Psoas muscle (tissue), 8 donors: ENCODE data around the gene HHIPL1. TPM values are rescaled to one million over a fixed set of nuclear protein-coding genes. Genes with fewer than 3 reads are reported as not detected.

ENCODE experiments used
- ATAC-seq, 4 donors: fragments of 200-7000 bp; cut with Tn5 transposase; one replicate each; pipeline ENCODE4 v1.9.1; 2020; ENCODE audit warnings: moderate library complexity in 3 of 4, mild to moderate bottlenecking in 2 of 4
- DNase-seq, 2 donors: peaks; one replicate each; pipeline ENCODE4 v3.0.0-alpha.2; 2020
- H3K27ac ChIP-seq: fragments of 200-600 bp; one replicate; pipeline ENCODE4 v1.8.0; 2022
- H3K27me3 ChIP-seq, 3 donors: fragments of 200-600 bp in 1 of 3; one replicate each; pipeline versions ENCODE4 v1.6.1 to v1.8.0; 2013 to 2022; ENCODE audit warnings: low read length in 2 of 3, mild to moderate bottlenecking in 2 of 3, moderate library complexity in 1 of 3; ENCODE audit not compliant: insufficient read depth in 3 of 3
- H3K36me3 ChIP-seq, 2 donors: fragments of 200-600 bp in 1 of 2; one replicate each; pipeline versions ENCODE4 v1.6.1 to v1.8.0; 2013 to 2022; ENCODE audit warnings: low read depth in 1 of 2, mild to moderate bottlenecking in 1 of 2, moderate library complexity in 1 of 2; ENCODE audit not compliant: insufficient read depth in 1 of 2
- H3K4me1 ChIP-seq: fragments of 200-600 bp; one replicate; pipeline ENCODE4 v1.8.0; 2022
- H3K4me3 ChIP-seq: fragments of 200-600 bp; one replicate; pipeline ENCODE4 v1.8.0; 2022; ENCODE audit warnings: mild to moderate bottlenecking
- H3K9me3 ChIP-seq: fragments of 200-600 bp; one replicate; pipeline ENCODE4 v1.8.0; 2022
- WGBS, 3 donors: extraction: QIAGEN DNeasy Blood & Tissue Kit; methylation state at CpG; one replicate each; pipeline versions ENCODE4 v1.1.6 to v1.1.7; 2013; 5-methylcytosine and 5-hydroxymethylcytosine counted together
- intact Hi-C, 2 donors: fragments of 100-400 bp; cut with DNase I; formaldehyde crosslinking; loops; one replicate each; pipeline versions ENCODE4 v1.11.0 to v1.14.2; 2022
- polyA plus RNA-seq, 3 donors: library from polyadenylated mRNA; stranded (reverse); fragments of 200-250 nt; gene quantifications; one replicate each; pipeline ENCODE4 v1.2.3, GENCODE V29; 2013
- total RNA-seq, 4 donors: library from RNA; stranded (reverse); fragmentation: NEBNext Ultra II Directional in 2 of 4; extraction: Animal tissue kit (Norgen Biotek cat#: 25700) in 2 of 4; gene quantifications; one replicate each; pipeline versions ENCODE4 v1.2.1 to v1.2.4, GENCODE V29; 2021 to 2023
- TF ChIP-seq, protein P1 (sequence below): fragments of 200-600 bp; IDR thresholded peaks from one replicate; pipeline ENCODE4 v1.8.0; 2022; ENCODE audit warnings: antibody characterized with exemption
- donor health status: healthy with polysubstance abuse.
- donor health status: DM: no; HTN: no; CAD: no; lungs with moderate emphysema.
- donor health status: Bipolar disorder and iron deficiency.
- donor health status: healthy.
- donor health status: DM: yes; HTN: yes; CAD: no.
- donor health status: DM: no; HTN: no; CAD: no.
- donor health status: DM: no; HTN: no; CAD: no.
- donor health status: DM: yes; HTN: yes; CAD: no.

HHIPL1 gene
- total and polyA plus RNA-seq, 7 donors, result 0.12 to 0.86 (median 0.32) TPM

DNA sequence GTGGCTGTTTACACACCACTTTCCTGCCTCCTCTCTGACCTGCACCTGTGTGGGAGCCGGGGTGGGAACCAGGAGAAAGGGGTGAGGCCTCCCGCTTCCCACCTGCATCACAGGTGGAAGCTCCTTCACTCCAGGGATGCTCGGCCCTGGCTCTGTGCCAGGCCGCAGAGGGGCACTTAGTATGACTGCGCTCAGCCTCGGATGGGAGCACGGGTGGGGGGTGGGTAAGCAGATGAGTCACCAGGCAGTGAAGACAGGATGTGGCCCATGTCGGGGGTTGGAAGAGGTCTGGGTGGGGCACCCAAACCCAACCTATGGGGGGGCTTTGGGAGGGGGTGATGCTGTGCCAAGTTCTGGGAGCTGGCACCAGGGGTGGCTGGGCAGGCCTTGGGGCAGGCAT, 31.7 kb downstream of the HHIPL1 start:
- WGBS, 3 donors, result 65 to 79% (median 70%) methylated on average over 7 to 8 of the region's 8 CpGs
- H3K27ac ChIP-seq, result no peak overlapping the region

DNA sequence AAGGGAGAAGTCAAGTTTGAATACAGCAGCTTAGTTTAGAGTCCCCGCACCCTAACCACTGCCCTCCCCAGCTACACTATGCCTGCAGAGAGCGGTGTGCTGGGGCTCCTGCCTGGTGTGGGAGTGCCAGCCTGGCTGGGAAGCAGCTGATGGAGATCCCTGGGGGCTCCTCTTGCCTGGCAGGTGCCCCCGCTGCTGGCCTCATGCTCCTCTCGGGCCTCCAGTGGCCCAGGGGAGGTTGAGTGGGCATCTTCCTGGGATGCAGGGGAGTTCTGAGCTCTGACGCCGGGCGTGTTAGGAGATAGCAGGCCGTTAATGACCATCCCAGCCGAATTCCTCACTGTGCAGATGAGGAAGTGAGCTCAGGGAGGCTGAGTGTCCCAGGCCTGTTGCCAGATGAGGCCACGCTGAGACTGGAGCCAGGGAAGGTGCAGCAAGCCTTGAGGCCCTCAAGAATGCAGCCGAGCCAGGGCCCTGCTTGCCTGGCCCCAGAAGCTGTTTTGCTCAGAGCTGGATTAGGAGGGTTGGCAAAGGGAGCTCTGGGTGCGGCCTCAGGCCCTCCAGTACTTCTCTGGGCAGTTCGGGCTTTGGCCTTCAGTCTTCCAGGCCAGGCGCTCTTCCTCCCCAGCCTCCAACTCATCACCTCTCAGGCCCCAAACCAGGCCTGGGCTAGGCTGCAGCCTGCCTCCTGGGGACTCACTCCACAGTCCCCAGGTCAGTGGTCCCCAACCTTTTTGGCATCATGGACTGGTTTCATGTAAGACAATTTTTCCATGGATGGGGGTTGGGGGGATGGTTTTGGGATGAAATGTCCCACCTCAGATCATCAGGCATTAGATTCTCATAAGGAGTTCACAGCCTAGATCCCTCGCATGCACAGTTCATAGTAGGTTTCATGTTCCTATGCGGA, 32.6 kb downstream of the HHIPL1 start:
- Histone ChIP-seq H3K36me3 (no peaks in the 10 kb centered on the region), H3K4me1 (no peaks in the 10 kb centered on the region), H3K9me3 (no peaks in the 10 kb centered on the region), H3K4me3 (no peak overlapping the region), H3K27me3 (peaks cover 0 to 15% (median 7%) of the 10 kb centered on the region in 3 donors), H3K27ac (no peak overlapping the region)
- no peak for DNase-seq
- TF ChIP-seq, protein P1, sequence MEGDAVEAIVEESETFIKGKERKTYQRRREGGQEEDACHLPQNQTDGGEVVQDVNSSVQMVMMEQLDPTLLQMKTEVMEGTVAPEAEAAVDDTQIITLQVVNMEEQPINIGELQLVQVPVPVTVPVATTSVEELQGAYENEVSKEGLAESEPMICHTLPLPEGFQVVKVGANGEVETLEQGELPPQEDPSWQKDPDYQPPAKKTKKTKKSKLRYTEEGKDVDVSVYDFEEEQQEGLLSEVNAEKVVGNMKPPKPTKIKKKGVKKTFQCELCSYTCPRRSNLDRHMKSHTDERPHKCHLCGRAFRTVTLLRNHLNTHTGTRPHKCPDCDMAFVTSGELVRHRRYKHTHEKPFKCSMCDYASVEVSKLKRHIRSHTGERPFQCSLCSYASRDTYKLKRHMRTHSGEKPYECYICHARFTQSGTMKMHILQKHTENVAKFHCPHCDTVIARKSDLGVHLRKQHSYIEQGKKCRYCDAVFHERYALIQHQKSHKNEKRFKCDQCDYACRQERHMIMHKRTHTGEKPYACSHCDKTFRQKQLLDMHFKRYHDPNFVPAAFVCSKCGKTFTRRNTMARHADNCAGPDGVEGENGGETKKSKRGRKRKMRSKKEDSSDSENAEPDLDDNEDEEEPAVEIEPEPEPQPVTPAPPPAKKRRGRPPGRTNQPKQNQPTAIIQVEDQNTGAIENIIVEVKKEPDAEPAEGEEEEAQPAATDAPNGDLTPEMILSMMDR, result no peak
- WGBS, 3 donors, result 73 to 87% (median 79%) methylated on average over 14 to 16 of the region's 16 CpGs
- peak in 2 of 4 donors; percentile 24 to 36 for ATAC-seq
- intact Hi-C loops, result no loop called here

More for the DNA sequence above, 31.7 kb downstream of the HHIPL1 start:
- TF ChIP-seq, protein P1, result no peak
- no peaks in the 10 kb centered on the region for H3K4me1 ChIP-seq
- DNase-seq (no peak), ATAC-seq (no peak)
- H3K36me3 ChIP-seq, result no peaks in the 10 kb centered on the region
- peaks cover 0 to 15% (median 7%) of the 10 kb centered on the region in 3 donors for H3K27me3 ChIP-seq
- H3K4me3 ChIP-seq, result no peak overlapping the region
- H3K9me3 ChIP-seq, result no peaks in the 10 kb centered on the region
- intact Hi-C loops, result no loop called here

DNA sequence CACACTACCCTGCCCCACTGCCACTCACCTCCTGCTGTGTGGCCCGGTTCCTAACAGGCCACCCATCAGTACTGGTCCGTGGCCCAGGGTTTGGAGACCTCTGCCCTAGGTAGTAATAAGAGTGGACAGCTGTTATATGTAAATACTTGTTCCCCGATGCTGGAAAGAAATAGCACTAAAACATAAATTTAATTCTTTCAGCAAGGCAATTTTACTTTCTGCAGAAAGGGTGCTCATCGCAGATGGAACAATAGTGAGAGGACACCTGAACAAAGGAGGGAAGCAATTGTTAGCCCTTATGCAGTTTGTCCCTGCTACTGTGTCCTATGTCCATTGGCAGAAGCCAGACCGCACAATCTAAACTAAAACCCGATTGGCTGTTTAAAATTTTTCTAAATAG, 33.3 kb downstream of the HHIPL1 start:
- Histone ChIP-seq H3K4me3 (no peak overlapping the region), H3K9me3 (no peaks in the 10 kb centered on the region), H3K36me3 (no peaks in the 10 kb centered on the region), H3K27me3 (peaks cover 0 to 15% (median 7%) of the 10 kb centered on the region in 3 donors), H3K27ac (no peak overlapping the region), H3K4me1 (no peaks in the 10 kb centered on the region)
- intact Hi-C loops, result no loop called here
- WGBS, 3 donors, result 94 to 97% (median 95%) methylated on average over 6 of the region's 6 CpGs
- TF ChIP-seq, protein P1, result no peak
- ATAC-seq (no peak), DNase-seq (no peak)

DNA sequence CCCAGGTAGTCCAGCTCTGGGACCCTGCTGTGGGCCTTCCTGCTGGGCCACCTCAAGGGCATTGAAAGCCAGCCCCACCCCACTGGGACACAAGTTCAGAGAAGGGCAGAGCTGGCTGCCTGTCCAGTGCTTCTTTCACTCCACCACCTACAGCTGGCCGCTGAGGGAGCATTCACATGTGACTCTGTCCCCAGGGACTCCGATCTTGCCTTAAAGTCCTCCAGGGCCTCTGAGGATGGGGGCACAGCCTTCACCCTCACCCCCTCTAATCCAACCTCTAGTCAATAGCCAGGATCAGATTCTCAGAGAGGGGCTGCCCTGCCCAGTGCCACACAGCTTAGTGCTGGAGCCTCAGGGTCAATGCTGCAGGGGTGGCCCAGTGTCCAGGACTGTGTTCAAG, 34.2 kb downstream of the HHIPL1 start:
- no peak for ATAC-seq
- Histone ChIP-seq H3K4me1 (no peaks in the 10 kb centered on the region), H3K36me3 (no peaks in the 10 kb centered on the region), H3K9me3 (no peaks in the 10 kb centered on the region), H3K4me3 (no peak overlapping the region), H3K27ac (no peak overlapping the region), H3K27me3 (peaks cover 0 to 15% (median 7%) of the 10 kb centered on the region in 3 donors)
- 76 to 79% (median 78%) methylated on average over 2 of the region's 2 CpGs for WGBS, 3 donors
- TF ChIP-seq, protein P1, result no peak
- no peak for DNase-seq
- intact Hi-C loops, result no loop called here
